ENCODE data around the gene KLHDC8B. TPM values are rescaled to one million over a fixed set of nuclear protein-coding genes. Genes with fewer than 3 reads are reported as not detected.

KLHDC8B gene
- total and polyA plus RNA-seq, 12 donors = 127 to 501 (median 237) TPM

DNA sequence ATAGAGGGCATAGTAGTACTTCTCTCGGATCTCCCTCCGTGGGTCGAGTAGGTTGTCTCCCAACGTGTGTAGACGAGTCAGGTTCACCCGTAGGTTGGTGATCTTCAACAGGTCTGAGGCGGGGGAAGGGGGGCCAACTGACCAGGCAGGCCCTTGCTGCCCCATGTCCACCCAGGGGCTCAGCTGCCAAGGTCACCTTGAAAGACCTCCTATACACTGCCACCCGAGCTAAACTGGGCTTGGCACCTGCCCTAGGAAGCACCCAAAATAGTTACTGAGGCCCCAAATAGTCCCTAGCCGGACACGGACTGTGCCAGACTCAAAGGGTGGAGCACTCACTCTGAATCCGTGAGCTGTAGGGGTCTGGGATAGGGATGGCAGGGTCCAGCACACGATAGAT is 40.4 kb upstream of the KLHDC8B start:
- Histone ChIP-seq H3K36me3 (replicated peaks in 1 of 2) (peaks cover 0 to 48% of the 10 kb centered on the region in 2 donors), H3K4me3 (no peak overlapping the region), H3K27me3 (no peaks in the 10 kb centered on the region), H3K27ac (peak overlapping the region in 1 of 5 donors; percentile 96), H3K4me1 (replicated peaks in 1 of 2) (peaks cover 11 to 28% of the 10 kb centered on the region in 2 donors), H3K9me3 (replicated peaks in 1 of 3) (no peaks in the 10 kb centered on the region)
- no peak for DNase-seq
- intact Hi-C loops (cut with DNase I) = no loop called here
- TF ChIP-seq, protein P1, sequence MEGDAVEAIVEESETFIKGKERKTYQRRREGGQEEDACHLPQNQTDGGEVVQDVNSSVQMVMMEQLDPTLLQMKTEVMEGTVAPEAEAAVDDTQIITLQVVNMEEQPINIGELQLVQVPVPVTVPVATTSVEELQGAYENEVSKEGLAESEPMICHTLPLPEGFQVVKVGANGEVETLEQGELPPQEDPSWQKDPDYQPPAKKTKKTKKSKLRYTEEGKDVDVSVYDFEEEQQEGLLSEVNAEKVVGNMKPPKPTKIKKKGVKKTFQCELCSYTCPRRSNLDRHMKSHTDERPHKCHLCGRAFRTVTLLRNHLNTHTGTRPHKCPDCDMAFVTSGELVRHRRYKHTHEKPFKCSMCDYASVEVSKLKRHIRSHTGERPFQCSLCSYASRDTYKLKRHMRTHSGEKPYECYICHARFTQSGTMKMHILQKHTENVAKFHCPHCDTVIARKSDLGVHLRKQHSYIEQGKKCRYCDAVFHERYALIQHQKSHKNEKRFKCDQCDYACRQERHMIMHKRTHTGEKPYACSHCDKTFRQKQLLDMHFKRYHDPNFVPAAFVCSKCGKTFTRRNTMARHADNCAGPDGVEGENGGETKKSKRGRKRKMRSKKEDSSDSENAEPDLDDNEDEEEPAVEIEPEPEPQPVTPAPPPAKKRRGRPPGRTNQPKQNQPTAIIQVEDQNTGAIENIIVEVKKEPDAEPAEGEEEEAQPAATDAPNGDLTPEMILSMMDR (IDR thresholded peaks at IDR 0.05) = no peak
- TF ChIP-seq POLR2A (IDR thresholded peaks at IDR 0.05) = no peak
- WGBS, 4 donors = 77 to 83% (median 80%) methylated on average over 7 to 12 of the region's 12 CpGs

DNA sequence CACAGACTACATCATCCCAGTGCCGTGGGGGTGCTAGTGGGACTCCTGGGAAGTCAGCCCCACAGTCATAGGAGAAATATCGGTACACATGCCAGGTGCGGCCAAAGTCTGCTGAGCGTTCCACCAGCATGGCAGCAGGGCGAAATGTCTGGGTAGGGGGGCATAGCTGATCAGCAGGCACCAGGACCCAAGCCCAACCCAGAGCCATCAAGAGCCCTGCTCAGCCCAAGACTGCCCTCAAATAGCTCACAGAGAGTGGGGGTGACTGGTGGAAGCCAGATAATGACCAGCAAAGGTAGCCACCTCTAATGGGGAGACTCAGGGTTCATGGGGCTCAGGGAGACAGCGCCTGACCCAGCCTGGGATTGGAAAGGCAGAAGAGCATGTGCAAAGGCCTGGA is 39.8 kb upstream of the KLHDC8B start:
- TF ChIP-seq, protein P1 (IDR thresholded peaks at IDR 0.05) = no peak
- no peak for TF ChIP-seq POLR2A (IDR thresholded peaks at IDR 0.05)
- peak overlapping the region in 4 of 5 donors; percentile 82 to 96 (median 84) for H3K27ac ChIP-seq
- DNase-seq = no peak
- H3K9me3 ChIP-seq (replicated peaks in 1 of 3) = no peaks in the 10 kb centered on the region
- peak overlapping the region in 1 of 4 donors; percentile 92 for H3K4me3 ChIP-seq
- H3K27me3 ChIP-seq = no peaks in the 10 kb centered on the region
- WGBS, 4 donors = 81 to 100% (median 87%) methylated on average over 1 to 6 of the region's 6 CpGs
- peaks cover 11 to 28% of the 10 kb centered on the region in 2 donors for H3K4me1 ChIP-seq (replicated peaks in 1 of 2)
- intact Hi-C loops (cut with DNase I) = no loop called here
- peaks cover 0 to 43% of the 10 kb centered on the region in 2 donors for H3K36me3 ChIP-seq (replicated peaks in 1 of 2)

DNA sequence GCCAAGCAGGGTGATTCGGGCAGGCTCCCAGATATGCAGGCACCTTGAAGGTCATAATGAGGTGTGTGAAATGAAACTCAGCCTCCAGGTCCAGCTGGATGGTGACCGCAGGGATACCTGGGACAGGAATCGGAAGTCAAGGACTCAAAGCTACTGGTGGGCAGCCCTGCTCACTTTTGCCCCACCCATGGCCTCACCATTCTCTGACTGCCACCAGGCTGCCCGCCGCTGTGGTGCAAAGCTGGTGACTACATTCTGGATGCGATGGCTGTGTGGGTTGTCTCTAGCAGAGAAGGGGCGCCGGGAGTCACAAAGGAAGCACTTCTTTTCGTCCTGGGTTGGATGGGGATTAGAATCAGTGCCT is 39.3 kb upstream of the KLHDC8B start:
- DNase-seq = peak in 1 of 7 donors; percentile 32
- Histone ChIP-seq H3K36me3 (replicated peaks in 1 of 2) (peaks cover 0 to 38% of the 10 kb centered on the region in 2 donors), H3K4me1 (replicated peaks in 1 of 2) (peaks cover 11 to 28% of the 10 kb centered on the region in 2 donors), H3K4me3 (peak overlapping the region in 3 of 4 donors; percentile 59 to 92 (median 65)), H3K9me3 (replicated peaks in 1 of 3) (no peaks in the 10 kb centered on the region), H3K27me3 (no peaks in the 10 kb centered on the region), H3K27ac (peak overlapping the region; percentile 75 to 96 (median 83))
- TF ChIP-seq, protein P1 (IDR thresholded peaks at IDR 0.05) = no peak
- TF ChIP-seq POLR2A (IDR thresholded peaks at IDR 0.05) = no peak
- WGBS, 4 donors = 18 to 34% (median 24%) methylated on average over 3 to 9 of the region's 9 CpGs
- intact Hi-C loops (cut with DNase I) = no loop called here

DNA sequence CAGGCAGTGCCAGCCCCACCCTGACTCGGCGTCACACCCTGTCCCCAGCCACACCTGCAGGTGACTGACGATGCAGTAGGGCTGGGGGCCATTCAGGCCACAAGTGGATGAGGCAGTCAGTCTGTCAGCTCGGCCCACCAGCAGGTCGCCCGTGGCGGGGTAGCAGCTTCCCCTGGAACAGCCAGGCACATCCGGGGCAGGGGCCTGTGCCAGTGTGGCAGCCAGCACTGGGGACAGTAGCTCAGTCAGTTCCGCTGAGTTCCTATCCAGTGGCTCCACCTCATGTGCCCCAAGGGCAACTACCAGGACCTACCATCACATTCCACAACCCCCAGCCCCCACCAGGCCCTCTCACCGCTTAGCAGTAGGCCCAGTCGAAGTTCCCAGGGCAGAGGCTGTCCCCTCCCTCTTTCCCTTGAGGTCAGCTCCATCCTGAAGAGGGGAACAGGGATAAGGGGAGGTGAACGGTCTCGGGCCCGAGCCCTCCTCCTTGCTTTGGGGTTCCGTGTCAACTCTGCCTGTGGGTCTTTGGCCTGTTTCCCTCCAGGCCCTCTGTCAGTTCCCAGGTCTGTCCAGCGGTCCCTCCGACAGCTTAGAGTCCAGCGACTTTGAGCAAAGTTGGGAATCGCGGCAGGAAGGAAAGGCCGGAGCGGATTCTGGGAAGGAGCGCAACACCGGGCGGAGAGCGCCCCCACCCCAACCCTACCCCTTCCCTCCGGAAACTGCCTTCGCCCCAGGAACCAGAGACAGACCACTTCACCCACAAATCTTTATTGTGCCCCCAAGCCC is 38.8 kb upstream of the KLHDC8B start, which contains the start of gene LAMB2:
TSS of gene LAMB2 (minus strand) at position 614 of the 789 bp plus-strand sequence. CDS start at position 431, 183 bp downstream.
- TF ChIP-seq, protein P1 (IDR thresholded peaks at IDR 0.05) = peak in 2 of 6 experiments; percentile 16 to 22
- TF ChIP-seq POLR2A (IDR thresholded peaks at IDR 0.05) = peak; percentile 70 to 77
- Histone ChIP-seq H3K36me3 (replicated peaks in 1 of 2) (peaks cover 0 to 34% of the 10 kb centered on the region in 2 donors), H3K4me3 (peak within 1 kb of the TSS; percentile 11 to 92 (median 62)), H3K27ac (peak within 1 kb of the TSS; percentile 75 to 96 (median 83)), H3K9me3 (replicated peaks in 1 of 3) (no peaks in the 10 kb centered on the region), H3K4me1 (replicated peaks in 1 of 2) (peaks cover 11 to 28% of the 10 kb centered on the region in 2 donors), H3K27me3 (no peaks in the 10 kb centered on the region)
- DNase-seq = peak; percentile 77 to 87 (median 83)
- intact Hi-C loops (cut with DNase I) = no loop called here
- WGBS, 4 donors = 0 to 10% (median 4%) methylated on average over 7 to 28 of the region's 28 CpGs
